GM21515 (cell line): ENCODE data around the gene SQSTM1.

Source experiments
- ATAC-seq: cut with Tn5 transposase; IDR thresholded peaks from one replicate; pipeline ENCODE4 v1.9.1; 2021; ENCODE audit not compliant: unreplicated experiment

SQSTM1 gene

DNA sequence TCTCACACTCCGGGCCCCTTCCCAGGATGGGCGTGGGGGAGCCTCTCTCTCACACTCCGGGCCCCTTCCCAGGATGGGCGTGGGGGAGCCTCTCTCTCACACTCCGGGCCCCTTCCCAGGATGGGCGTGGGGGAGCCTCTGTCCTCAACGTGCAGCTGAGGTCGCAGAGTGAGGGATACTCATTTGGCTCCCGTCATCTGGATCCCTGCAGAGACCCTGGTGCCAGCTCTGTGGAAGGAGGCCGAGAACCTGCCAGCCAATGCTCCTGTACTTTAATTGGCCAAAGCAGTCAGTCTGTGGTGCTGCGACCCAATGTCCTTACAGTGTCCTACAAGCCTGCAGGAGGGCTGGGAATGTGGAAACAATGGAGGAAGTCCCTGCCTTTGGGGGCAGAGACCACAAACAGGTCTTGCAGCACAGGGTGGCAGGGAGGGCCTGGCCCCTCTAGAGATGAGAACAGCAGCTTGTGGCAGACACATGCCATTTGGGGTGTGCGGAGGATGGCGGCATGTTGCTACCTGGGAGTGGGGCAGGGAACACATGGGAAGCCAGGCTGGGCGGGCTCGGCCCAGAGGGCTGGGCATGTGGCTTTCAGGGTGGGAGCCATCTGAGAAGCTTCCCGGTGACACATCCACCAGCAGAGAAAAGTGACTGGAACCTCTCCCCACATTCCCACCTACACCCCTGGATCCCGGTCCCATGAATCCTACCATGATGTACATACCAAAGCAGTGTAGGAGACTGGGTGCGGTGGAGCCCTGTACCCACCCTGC lies 51.5 kb downstream of the SQSTM1 start:
- ATAC-seq, result no peak

GRCh38 chr5:179872828-179873575 lies 52.3 kb downstream of the SQSTM1 start:
- no peak for ATAC-seq

DNA sequence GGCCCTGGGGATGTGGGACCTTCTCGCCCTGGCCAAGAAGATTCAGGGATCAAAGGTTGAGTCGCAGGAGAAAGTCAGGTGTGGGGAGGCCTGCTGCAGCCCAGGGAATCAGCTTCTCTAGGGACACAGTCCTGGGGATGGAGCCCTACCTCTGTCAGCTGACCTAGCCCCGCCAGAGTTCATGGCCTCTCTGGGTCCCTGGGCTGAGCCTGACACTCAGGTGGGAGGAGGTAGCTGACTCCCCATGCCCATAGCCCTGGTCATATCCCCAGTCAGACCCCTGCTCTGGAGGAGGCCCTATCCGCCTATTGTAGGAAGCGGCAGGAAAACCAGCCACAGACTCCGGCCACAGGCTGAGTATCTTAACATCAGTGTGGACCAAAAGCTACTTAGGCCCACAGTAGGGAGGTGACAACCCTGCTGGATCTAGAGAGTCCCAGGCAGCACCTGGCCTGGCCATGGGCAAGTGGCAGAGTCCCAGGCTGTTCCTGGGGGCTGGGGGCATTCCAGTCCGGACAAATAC lies 52.9 kb downstream of the SQSTM1 start:
- no peak for ATAC-seq

DNA sequence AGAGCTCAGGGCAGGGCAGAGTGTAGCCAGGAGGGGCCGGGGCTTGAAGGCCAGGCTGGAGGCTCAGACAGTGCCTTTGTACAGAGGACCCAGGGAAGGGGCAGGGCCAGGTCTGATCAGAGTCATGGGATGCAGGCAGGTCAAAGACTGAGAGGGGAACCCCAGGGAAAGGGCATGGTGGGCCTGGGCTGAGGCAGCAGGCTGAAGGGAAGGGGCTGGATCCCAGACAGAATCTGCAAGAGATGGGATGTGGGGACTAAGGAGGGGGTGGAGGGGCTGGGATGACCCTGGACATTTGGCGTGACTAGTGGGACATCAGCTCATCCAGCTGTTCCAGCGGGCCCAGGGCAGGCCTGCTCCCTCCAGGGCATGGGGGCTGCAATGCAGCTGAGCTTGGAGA lies 53.4 kb downstream of the SQSTM1 start:
- no peak for ATAC-seq

DNA sequence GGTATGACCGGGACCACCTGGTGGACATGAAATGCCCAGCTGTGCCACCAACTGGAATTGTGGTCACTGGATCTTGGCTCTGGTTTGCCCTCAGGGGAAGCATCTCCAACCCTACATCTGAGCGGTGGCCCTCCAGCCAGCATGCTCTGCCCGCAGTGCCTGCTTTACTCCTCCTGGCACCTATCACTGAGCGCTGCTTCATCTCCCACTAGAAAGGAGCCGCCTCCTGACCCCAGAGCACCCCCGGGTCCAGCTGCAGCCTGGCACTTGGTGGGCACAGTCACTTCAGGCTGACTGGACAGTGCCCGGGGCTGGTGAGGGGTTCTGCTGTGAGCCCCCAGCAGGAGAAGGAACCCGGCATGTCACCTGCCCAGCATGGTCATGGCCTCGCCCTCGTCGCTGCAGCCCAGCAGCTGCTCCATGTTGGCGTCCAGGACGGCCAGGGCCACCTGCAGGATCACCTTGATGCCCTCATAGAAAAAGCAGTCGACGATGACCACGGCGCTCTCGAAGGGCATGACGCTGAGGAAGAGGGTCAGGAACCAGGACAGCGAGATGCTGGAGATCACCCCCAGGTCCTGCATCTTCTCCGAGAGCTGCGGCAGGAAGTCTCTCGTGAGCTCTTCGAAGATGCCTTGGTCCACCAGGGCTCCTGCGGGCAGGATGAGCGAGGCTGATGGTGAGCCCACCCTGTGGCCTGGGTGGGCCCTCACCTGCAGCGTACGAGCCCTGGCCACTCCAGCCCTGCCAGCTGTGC lies 54.0 kb downstream of the SQSTM1 start:
- ATAC-seq, result no peak

GRCh38 chr5:179875741-179876609 lies 55.3 kb downstream of the SQSTM1 start:
- ATAC-seq, result no peak

DNA sequence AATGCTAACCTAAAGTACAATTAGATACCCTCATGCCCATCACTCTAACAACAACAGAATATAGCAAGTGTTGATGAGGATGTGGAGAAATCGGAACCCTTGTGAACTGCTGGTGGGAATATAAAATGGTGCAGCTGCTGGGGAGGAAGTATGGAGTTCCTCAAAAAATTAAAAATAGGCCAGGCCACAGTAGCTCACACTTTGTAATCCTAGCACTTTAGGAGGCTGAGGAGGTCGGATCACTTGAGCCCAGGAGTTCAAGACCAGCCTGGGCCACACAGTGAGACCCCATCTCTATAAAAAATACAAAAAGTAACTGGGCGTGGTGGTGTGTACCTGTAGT lies 55.9 kb downstream of the SQSTM1 start:
- ATAC-seq, result no peak

GRCh38 chr5:179878222-179879002 lies 57.7 kb downstream of the SQSTM1 start:
- no peak for ATAC-seq

DNA sequence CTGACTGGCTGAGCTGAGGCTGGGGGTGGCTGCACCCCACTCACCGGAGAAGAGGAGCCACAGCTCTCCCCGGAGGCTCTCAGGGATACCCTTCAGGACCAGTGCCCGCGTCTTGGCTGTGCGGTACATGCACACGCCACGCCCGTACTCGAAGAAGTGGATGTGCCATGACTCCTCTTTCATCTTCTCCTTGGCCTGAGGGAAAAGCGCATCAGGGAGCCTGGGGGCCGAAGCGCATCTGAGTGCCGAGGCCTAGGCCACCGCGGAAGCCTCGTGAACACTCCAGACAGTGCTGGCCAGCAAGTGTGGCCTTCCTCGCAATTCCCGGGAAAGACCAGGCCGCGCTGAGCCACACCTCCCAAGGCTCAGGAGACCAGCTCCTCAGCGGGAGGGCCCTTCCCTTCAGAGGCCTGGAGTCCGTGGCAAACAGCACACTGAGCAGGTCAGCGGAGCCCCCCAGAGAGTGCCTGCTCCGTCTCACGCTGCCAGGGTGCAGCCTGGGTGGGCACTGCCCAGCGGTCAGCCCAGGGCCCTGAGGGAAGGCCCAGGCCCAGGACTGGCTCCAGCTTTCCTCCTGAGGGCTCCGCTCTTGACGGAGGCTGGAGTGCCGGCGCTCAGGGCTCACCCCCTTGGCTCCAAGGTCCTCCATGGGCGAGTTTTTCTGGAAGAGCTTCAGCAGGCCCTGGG lies 58.4 kb downstream of the SQSTM1 start:
- no peak for ATAC-seq

- no peak for ATAC-seq
Measured at GRCh38 chr5:179879690-179880010, 58.9 kb downstream of the SQSTM1 start.

GRCh38 chr5:179880066-179880650 lies 59.5 kb downstream of the SQSTM1 start:
- ATAC-seq, result no peak

DNA sequence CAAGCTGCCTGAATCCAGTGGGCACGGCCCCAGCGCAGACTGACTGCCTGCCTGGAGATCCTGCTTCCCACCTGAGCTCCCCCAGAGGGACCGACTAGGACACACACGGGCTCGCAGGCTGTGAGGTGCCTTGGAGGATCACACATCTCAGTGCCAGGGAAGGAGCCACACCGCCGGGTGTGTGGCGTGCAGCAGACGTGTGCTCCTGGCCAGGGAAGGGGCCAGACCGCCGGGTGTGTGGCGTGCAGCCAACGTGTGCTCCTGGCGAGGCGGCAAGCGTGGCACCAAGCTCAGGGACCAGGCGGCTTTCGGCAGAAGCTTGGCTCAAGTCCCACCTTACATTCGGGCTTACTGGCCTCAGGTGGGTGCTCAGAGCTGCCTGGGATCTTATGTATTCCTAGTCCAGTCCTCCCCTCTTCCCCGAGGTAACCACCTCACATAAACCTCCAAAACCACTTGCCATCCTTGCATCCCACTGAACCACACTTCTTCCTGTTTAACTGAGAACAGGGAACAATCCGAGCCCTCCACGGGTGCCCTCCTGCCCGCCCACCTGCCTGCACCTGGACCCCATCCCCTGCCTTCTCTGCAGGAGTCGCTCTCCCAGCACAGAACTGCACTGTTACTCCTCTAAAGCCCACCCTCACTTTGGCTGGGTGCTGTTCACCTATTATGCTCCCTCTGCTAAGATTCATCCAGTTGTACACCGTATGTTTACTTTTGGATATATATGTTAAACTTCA lies 60.3 kb downstream of the SQSTM1 start:
- ATAC-seq, result no peak

DNA sequence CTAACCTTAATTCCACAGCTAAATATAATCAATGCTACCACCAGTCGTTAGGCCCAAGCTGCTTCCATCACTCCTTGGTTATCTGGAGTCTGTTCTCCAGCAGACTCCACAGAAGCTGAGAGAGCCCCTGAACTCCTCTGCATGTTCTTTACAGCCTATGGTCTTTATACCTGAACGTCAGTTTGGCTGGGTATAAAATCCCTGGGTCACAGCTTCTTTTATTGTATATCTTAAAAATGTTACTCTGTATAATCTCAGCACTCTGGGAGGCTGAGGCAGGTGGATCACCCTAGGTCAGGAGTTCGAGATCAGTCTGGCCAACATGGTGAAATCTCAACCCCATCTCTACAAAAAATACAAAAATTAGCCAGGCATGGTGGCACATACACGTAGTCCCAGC lies 61.6 kb downstream of the SQSTM1 start:
- no peak for ATAC-seq

- ATAC-seq, result no peak
Measured at GRCh38 chr5:179883163-179883562, 62.5 kb downstream of the SQSTM1 start.

DNA sequence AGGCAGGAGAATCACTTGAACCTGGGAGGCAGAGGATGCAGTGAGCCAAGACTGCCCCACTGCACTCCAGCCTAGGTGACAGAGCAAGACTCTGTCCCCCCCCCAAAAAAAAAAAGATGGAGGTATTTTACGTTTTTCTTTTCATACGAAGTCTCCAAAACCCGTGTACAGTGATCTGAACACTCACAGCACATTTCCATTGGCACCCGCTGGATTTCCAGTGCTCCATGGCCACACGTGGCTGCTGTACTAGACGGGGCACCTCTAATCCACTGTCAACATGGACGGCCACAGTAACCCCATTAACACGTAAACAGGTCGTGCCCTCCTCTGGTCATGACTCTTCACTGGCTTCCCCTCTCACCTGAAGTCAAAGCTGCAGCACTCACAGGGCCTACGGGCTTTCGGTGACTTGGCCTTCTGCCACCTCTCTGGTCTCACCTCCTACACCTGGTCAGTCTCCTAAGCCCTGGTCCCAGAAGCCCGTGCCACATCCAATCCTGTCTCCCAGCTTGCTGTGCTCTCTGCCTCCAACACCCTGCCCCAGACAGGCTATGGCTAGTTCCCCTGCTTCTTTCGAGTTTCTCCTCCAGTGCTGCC lies 64.9 kb downstream of the SQSTM1 start:
- no peak for ATAC-seq

DNA sequence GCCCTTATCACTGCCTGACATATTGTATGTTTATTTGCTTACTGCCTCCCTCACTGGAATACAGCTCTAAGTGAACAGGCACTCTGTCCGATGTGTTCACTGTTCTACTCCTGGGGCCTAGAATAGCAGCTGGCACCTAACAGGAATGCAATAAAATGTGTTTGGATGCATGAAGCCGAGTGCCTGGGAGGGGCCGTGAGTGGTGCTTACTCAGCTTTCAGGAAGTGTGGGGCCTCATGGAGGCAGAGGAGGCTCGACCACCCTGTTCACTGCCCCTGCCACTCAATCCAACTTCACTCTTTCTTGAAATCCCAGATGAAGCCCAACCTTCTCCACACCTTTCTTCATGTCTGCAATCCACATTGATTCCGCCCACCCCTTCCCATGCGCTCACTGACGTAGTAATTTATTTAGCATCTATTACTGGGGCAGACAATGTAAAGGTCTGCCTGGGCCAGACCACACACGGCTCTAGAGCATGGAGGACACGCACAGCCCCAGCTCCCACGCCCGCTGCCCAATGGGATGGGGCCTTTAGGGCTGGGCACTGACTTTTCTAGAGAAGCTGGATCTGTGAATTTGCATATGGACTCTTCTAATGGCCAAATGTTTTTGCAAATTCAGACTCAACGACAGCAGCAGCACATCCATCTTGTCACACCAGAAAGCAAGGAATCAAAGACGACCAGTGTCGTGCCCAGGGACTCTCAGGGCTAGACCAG lies 65.6 kb downstream of the SQSTM1 start:
- ATAC-seq, result no peak

DNA sequence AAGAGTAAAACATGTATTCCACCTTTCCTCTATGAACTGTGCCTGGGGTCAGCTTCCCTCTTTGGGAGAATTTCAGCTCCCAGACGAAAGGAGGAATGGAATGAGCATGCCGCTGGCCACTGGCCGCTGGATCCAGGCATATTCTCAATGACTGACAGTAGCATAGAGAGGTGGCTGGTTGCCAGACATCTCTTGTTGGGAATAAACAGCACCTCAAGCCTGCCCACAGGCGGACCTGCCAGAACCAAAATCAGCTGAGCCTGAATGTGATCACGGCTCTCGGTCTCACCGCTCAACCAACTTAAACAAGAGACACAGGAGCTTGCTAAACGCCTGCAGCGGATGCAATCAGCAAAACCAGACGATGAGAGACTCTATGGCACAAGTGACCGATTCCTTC lies 66.4 kb downstream of the SQSTM1 start:
- no peak for ATAC-seq
